Mesenchymal stem cell (in vitro differentiated cells and primary cell): ENCODE results near the gene SPSB3.

ENCODE experiments used
- DNase-seq: peaks from one replicate; pipeline ENCODE4 v3.0.0-alpha.2; 2013
- H2AFZ ChIP-seq: one replicate; pipeline ENCODE4 v1.6.1; 2013; ENCODE audit warnings: low read depth, mild to moderate bottlenecking, control low read depth, inconsistent platforms, low read length, moderate library complexity
- H2AK5ac ChIP-seq: 2 replicates; pipeline ENCODE4 v1.6.1; 2013; ENCODE audit warnings: low read length, moderate library complexity, mild to moderate bottlenecking, inconsistent platforms; ENCODE audit not compliant: severe bottlenecking
- H2BK120ac ChIP-seq: one replicate; pipeline ENCODE4 v1.6.1; 2013; ENCODE audit warnings: low read depth, mild to moderate bottlenecking, inconsistent platforms, low read length, moderate library complexity
- H2BK12ac ChIP-seq, 2 experiments: one replicate each; pipeline ENCODE4 v1.6.1; 2013; ENCODE audit warnings: inconsistent platforms in 2 of 2, low read length in 2 of 2, mild to moderate bottlenecking in 2 of 2, moderate library complexity in 2 of 2, control low read depth in 1 of 2
- H2BK15ac ChIP-seq: one replicate; pipeline ENCODE4 v1.6.1; 2013; ENCODE audit warnings: mild to moderate bottlenecking, low read depth, inconsistent platforms; ENCODE audit not compliant: poor library complexity, severe bottlenecking
- H2BK5ac ChIP-seq: 2 replicates; pipeline ENCODE4 v1.6.1; 2013; ENCODE audit warnings: low read depth, mild to moderate bottlenecking, low read length, control low read depth, inconsistent platforms; ENCODE audit not compliant: poor library complexity, severe bottlenecking
- H3K14ac ChIP-seq, 2 experiments: one replicate each; pipeline ENCODE4 v1.6.1; 2013; ENCODE audit warnings: inconsistent platforms in 2 of 2, low read length in 2 of 2, control low read depth in 1 of 2, mild to moderate bottlenecking in 1 of 2, moderate library complexity in 1 of 2
- H3K18ac ChIP-seq, 2 experiments: one replicate each; pipeline ENCODE4 v1.6.1; 2013; ENCODE audit warnings: inconsistent platforms in 2 of 2, low read length in 2 of 2, control low read depth in 1 of 2, low read depth in 1 of 2, mild to moderate bottlenecking in 1 of 2
- H3K23ac ChIP-seq, 2 experiments: one replicate each; pipeline ENCODE4 v1.6.1; 2013; ENCODE audit warnings: inconsistent platforms in 2 of 2, low read length in 2 of 2, mild to moderate bottlenecking in 2 of 2, moderate library complexity in 2 of 2, control low read depth in 1 of 2
- H3K27ac ChIP-seq: 2 replicates; pipeline ENCODE4 v1.5.1; 2013; ENCODE audit warnings: mild to moderate bottlenecking, moderate library complexity, low read length, control low read depth, inconsistent platforms; ENCODE audit not compliant: poor library complexity, severe bottlenecking
- H3K27me3 ChIP-seq, 2 experiments: 2 replicates each; pipeline versions ENCODE4 v1.6.1 to v1.7.0; 2013; ENCODE audit warnings: low read length in 2 of 2, mild to moderate bottlenecking in 2 of 2, moderate library complexity in 2 of 2, control low read depth in 1 of 2, inconsistent platforms in 1 of 2; ENCODE audit not compliant: control insufficient read depth in 1 of 2, insufficient read depth in 1 of 2
- H3K36me3 ChIP-seq, 2 experiments: 2 replicates each; pipeline versions ENCODE4 v1.6.1 to v1.7.0; 2013; ENCODE audit warnings: low read length in 2 of 2, control low read depth in 1 of 2, inconsistent platforms in 1 of 2, low read depth in 1 of 2, mild to moderate bottlenecking in 1 of 2; ENCODE audit not compliant: insufficient read depth in 2 of 2, control insufficient read depth in 1 of 2
- H3K4ac ChIP-seq, 2 experiments: one replicate each; pipeline ENCODE4 v1.6.1; 2013; ENCODE audit warnings: inconsistent platforms in 2 of 2, low read length in 2 of 2, mild to moderate bottlenecking in 2 of 2, moderate library complexity in 2 of 2, control low read depth in 1 of 2, low read depth in 1 of 2
- H3K4me1 ChIP-seq: 2 replicates; pipeline ENCODE4 v1.6.1; 2013; ENCODE audit warnings: low read depth, low read length, control low read depth; ENCODE audit not compliant: control insufficient read depth, insufficient read depth
- H3K4me2 ChIP-seq: 2 replicates; pipeline ENCODE4 v1.6.1; 2013; ENCODE audit warnings: low read length, mild to moderate bottlenecking, inconsistent platforms; ENCODE audit not compliant: poor library complexity, severe bottlenecking
- H3K4me3 ChIP-seq, 2 experiments: 2 replicates each; pipeline versions ENCODE4 v1.5.1 to v1.7.0; 2013; ENCODE audit warnings: low read length in 2 of 2, mild to moderate bottlenecking in 2 of 2, control low read depth in 1 of 2, low read depth in 1 of 2; ENCODE audit not compliant: insufficient read depth in 1 of 2
- H3K79me1 ChIP-seq: replicated peaks from 2 replicates; pipeline ENCODE4 v1.6.1; 2013; ENCODE audit warnings: mild to moderate bottlenecking, control low read depth, low read length, inconsistent platforms; ENCODE audit not compliant: poor library complexity, severe bottlenecking
- H3K9ac ChIP-seq: 2 replicates; pipeline ENCODE4 v1.7.0; 2013; ENCODE audit warnings: mild to moderate bottlenecking, low read length, moderate library complexity
- H3K9me3 ChIP-seq: 2 replicates; pipeline ENCODE4 v1.7.0; 2013; ENCODE audit warnings: mild to moderate bottlenecking, low read length; ENCODE audit not compliant: control insufficient read depth
- H4K8ac ChIP-seq: one replicate; pipeline ENCODE4 v1.6.1; 2013; ENCODE audit warnings: inconsistent platforms, mild to moderate bottlenecking, low read length, moderate library complexity
- H4K91ac ChIP-seq: one replicate; pipeline ENCODE4 v1.6.1; 2013; ENCODE audit warnings: mild to moderate bottlenecking, low read length, inconsistent platforms
- WGBS: methylation state at CpG from one replicate; pipeline ENCODE4 v1.1.7; 2013; ENCODE audit warnings: mixed read lengths; 5-methylcytosine and 5-hydroxymethylcytosine counted together

Gene SPSB3

DNA sequence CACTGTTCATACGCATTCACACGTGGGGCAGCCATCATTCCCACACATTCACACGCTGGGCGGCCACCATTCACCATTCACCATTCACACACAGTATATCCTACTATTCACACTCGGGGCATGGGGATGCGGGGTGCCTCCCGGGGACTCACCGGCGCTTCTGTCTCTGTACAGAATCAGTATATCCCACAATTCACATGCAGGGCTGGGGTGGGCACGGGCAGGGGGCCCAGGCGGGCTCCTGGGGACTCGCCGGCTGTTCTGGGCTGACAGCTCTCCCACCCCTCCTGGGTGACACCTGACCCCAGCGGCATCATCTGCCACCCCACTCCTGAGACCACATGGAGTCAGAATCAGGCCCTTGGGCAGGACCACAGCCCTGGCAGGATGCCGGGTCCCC lies 20.6 kb downstream of the SPSB3 start:
- WGBS, result 96% methylated on average over 15 of the region's 15 CpGs
- no peak overlapping the region for H2BK5ac ChIP-seq

DNA sequence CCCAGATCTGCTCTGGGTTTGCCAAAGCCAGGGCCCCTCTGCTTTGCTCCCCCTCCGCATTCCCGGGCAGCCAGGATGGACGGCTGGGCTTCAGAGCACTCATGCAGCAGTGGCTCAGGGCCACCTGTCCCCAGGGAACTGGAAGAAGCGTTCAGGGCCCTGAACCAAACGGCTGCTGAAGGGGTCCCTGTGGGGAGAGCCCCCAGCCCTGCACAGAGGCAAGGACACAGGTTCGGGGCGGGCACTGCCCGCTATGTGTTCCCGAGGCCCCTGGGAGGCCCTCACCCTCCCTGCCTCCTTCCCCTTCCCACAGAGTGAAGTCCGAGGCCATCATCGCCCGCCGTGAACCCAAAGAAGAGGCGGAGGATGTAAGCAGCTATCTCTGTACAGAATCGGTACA lies 21.5 kb downstream of the SPSB3 start:
- Histone ChIP-seq H2BK5ac (no peak overlapping the region), H2AFZ (no peak overlapping the region), H3K9ac (no peak overlapping the region), H3K14ac (no peak overlapping the region), H3K9me3 (no peaks in the 10 kb centered on the region), H3K23ac (no peak overlapping the region), H4K91ac (no peak overlapping the region), H3K36me3 (peaks cover 78 to 91% of the 10 kb centered on the region in 2 experiments), H3K79me1 (peaks cover 28% of the 10 kb centered on the region), H2AK5ac (no peak overlapping the region), H3K4me3 (no peak overlapping the region), H4K8ac (no peak overlapping the region), H2BK120ac (no peak overlapping the region), H3K4me1 (peaks cover 16% of the 10 kb centered on the region), H3K4me2 (no peak overlapping the region), H2BK12ac (no peak overlapping the region), H3K27ac (no peak overlapping the region), H3K18ac (no peak overlapping the region), H3K27me3 (no peaks in the 10 kb centered on the region), H2BK15ac (no peak overlapping the region), H3K4ac (no peak overlapping the region)
- DNase-seq, result no peak
- 94% methylated on average over 15 of the region's 15 CpGs for WGBS

More for the DNA sequence above, 20.6 kb downstream of the SPSB3 start:
- Histone ChIP-seq H3K23ac (no peak overlapping the region), H3K18ac (no peak overlapping the region), H3K27ac (no peak overlapping the region), H3K4me2 (no peak overlapping the region), H3K9me3 (no peaks in the 10 kb centered on the region), H3K4me1 (peaks cover 16% of the 10 kb centered on the region), H3K14ac (no peak overlapping the region), H3K27me3 (no peaks in the 10 kb centered on the region), H3K4ac (no peak overlapping the region), H4K91ac (no peak overlapping the region), H3K4me3 (no peak overlapping the region), H3K79me1 (peaks cover 25% of the 10 kb centered on the region), H2BK12ac (no peak overlapping the region), H2BK120ac (no peak overlapping the region), H2AFZ (no peak overlapping the region), H3K36me3 (peaks cover 75 to 96% of the 10 kb centered on the region in 2 experiments), H4K8ac (no peak overlapping the region), H2AK5ac (no peak overlapping the region), H2BK15ac (no peak overlapping the region), H3K9ac (no peak overlapping the region)
- no peak for DNase-seq

DNA sequence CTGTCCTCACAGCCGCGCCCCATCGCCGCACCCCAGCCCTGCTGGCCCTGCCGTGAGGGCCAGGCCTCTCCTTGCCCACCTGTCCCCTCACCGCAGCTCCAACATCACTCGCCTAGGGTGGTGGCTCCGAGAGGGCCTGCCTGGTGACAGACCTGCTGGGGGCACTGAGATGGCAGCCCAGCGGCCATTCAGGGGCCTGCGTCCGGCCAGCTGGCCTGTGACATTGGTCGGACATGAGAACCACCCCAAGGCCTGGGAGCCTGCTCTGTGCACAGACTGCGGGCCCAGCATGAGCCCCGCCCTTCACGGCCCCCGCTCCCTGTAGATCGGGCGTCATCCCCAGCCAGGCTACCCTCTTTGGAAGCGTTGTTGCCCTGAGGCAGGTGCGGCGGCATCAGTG lies 22.9 kb downstream of the SPSB3 start:
- Histone ChIP-seq H2BK120ac (no peak overlapping the region), H3K27me3 (no peaks in the 10 kb centered on the region), H3K27ac (no peak overlapping the region), H2BK5ac (no peak overlapping the region), H2BK15ac (no peak overlapping the region), H3K23ac (no peak overlapping the region), H3K9me3 (no peaks in the 10 kb centered on the region), H2AFZ (no peak overlapping the region), H3K4ac (no peak overlapping the region), H3K9ac (no peak overlapping the region), H3K4me1 (peaks cover 16% of the 10 kb centered on the region), H3K4me2 (no peak overlapping the region), H2BK12ac (no peak overlapping the region), H3K79me1 (peaks cover 31% of the 10 kb centered on the region), H3K36me3 (peaks cover 76 to 87% of the 10 kb centered on the region in 2 experiments), H2AK5ac (no peak overlapping the region), H4K91ac (no peak overlapping the region), H3K4me3 (no peak overlapping the region), H3K14ac (no peak overlapping the region), H3K18ac (no peak overlapping the region), H4K8ac (no peak overlapping the region)
- 98% methylated on average over 21 of the region's 21 CpGs for WGBS
- DNase-seq, result no peak

DNA sequence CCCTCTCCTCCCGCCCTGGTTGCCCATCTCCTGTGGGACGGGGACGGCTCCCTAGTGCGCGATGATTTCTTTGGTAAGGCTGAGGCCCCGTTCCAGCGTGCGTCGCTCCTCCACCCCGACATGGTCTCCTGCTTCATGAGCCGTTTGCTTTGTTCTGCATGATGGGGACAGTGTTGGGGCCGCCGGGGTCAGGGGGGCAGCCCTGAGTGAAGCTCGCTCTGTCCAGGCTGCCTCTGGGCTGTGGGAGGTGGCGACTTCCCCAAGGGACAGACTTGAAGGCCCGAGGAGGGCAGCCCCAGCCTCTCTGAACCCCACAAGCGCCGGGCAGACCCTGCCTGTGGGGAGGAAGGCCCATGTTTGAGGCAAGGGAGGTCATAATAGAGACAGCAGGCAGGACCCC lies 23.4 kb downstream of the SPSB3 start:
- Histone ChIP-seq H2AFZ (no peak overlapping the region), H2BK15ac (no peak overlapping the region), H3K23ac (no peak overlapping the region), H3K4ac (no peak overlapping the region), H3K4me1 (peaks cover 14% of the 10 kb centered on the region), H3K9me3 (no peaks in the 10 kb centered on the region), H3K36me3 (peaks cover 74 to 84% of the 10 kb centered on the region in 2 experiments), H2BK5ac (no peak overlapping the region), H2BK12ac (no peak overlapping the region), H2BK120ac (no peak overlapping the region), H4K91ac (peak overlapping the region; percentile 28), H3K9ac (no peak overlapping the region), H4K8ac (no peak overlapping the region), H2AK5ac (no peak overlapping the region), H3K18ac (no peak overlapping the region), H3K14ac (no peak overlapping the region), H3K27me3 (no peaks in the 10 kb centered on the region), H3K79me1 (peaks cover 34% of the 10 kb centered on the region), H3K4me2 (no peak overlapping the region), H3K27ac (no peak overlapping the region), H3K4me3 (no peak overlapping the region)
- 97% methylated on average over 18 of the region's 18 CpGs for WGBS
- DNase-seq, result no peak
